ENCODE results near the gene VSTM5. TPM values are rescaled to one million over a fixed set of nuclear protein-coding genes. Genes with fewer than 3 reads are reported as not detected.

VSTM5 gene
- polyA plus RNA-seq, 3 donors, result not detected

- no peak overlapping the region for H2AFZ ChIP-seq (ENCODE audit: insufficient read depth, low read depth, low read length, poor library complexity, severe bottlenecking)
- no peak overlapping the region for H3K9ac ChIP-seq (ENCODE audit: insufficient read depth, low read length, poor library complexity, severe bottlenecking)
- no peaks in the 10 kb centered on the region for H3K27me3 ChIP-seq (ENCODE audit: control insufficient read depth in 2 of 2, insufficient read depth in 2 of 2, low read length in 2 of 2)
- peaks cover 42% of the 10 kb centered on the region for H4K20me1 ChIP-seq (ENCODE audit: insufficient read depth, low read length)
- no peaks in the 10 kb centered on the region for H3K9me3 ChIP-seq (replicated peaks in 1 of 2; ENCODE audit: control insufficient read depth in 1 of 2, insufficient read depth in 1 of 2, low read length in 2 of 2)
- no peak overlapping the region for H3K4me2 ChIP-seq (replicated peaks; ENCODE audit: extremely low read depth, low read length, poor library complexity, severe bottlenecking)
- Mint-ChIP-seq H3K27ac (no peak overlapping the region), H3K9me3 (no peaks in the 10 kb centered on the region), H3K36me3 (peaks cover 80 to 93% of the 10 kb centered on the region in 2 donors), H3K4me1 (no peaks in the 10 kb centered on the region), H3K27me3 (ENCODE audit: low read depth in 3 of 3) (peaks cover 0 to 3% (median 0%) of the 10 kb centered on the region in 3 donors), H3K4me3 (no peak overlapping the region)
- H3K36me3 ChIP-seq (replicated peaks in 1 of 2; ENCODE audit: control insufficient read depth in 1 of 2, insufficient read depth in 2 of 2, low read length in 2 of 2), result peaks cover 89 to 97% of the 10 kb centered on the region in 2 donors
- DNase-seq, result no peak
- no peaks in the 10 kb centered on the region for H3K79me2 ChIP-seq (ENCODE audit: insufficient read depth, low read length)
- TF ChIP-seq, protein P1, sequence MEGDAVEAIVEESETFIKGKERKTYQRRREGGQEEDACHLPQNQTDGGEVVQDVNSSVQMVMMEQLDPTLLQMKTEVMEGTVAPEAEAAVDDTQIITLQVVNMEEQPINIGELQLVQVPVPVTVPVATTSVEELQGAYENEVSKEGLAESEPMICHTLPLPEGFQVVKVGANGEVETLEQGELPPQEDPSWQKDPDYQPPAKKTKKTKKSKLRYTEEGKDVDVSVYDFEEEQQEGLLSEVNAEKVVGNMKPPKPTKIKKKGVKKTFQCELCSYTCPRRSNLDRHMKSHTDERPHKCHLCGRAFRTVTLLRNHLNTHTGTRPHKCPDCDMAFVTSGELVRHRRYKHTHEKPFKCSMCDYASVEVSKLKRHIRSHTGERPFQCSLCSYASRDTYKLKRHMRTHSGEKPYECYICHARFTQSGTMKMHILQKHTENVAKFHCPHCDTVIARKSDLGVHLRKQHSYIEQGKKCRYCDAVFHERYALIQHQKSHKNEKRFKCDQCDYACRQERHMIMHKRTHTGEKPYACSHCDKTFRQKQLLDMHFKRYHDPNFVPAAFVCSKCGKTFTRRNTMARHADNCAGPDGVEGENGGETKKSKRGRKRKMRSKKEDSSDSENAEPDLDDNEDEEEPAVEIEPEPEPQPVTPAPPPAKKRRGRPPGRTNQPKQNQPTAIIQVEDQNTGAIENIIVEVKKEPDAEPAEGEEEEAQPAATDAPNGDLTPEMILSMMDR (IDR thresholded peaks at IDR 0.05), result no peak
- H3K27ac ChIP-seq (ENCODE audit: low read depth in 1 of 2, low read length in 2 of 2), result no peak overlapping the region
- no peak overlapping the region for H3K4me3 ChIP-seq (replicated peaks in 1 of 3; ENCODE audit: low read depth in 2 of 3, low read length in 3 of 3)
- no peaks in the 10 kb centered on the region for H3K4me1 ChIP-seq (ENCODE audit: control insufficient read depth in 1 of 2, insufficient read depth in 2 of 2, low read length in 2 of 2)
- WGBS (ENCODE audit: insufficient coverage), result 100% methylated on average over 1 of the region's 3 CpGs
- intact Hi-C loops (cut with micrococcal nuclease), result no loop called here
Measured at GRCh38 chr11:93807980-93808379, 42.4 kb downstream of the VSTM5 start.

- Mint-ChIP-seq H3K36me3 (peaks cover 76 to 88% of the 10 kb centered on the region in 2 donors), H3K4me1 (no peaks in the 10 kb centered on the region), H3K27ac (no peak overlapping the region), H3K27me3 (ENCODE audit: low read depth in 3 of 3) (peaks cover 0 to 2% (median 0%) of the 10 kb centered on the region in 3 donors), H3K9me3 (no peaks in the 10 kb centered on the region), H3K4me3 (no peak overlapping the region)
- no peak overlapping the region for H3K4me2 ChIP-seq (replicated peaks; ENCODE audit: extremely low read depth, low read length, poor library complexity, severe bottlenecking)
- H4K20me1 ChIP-seq (ENCODE audit: insufficient read depth, low read length), result peaks cover 55% of the 10 kb centered on the region
- H3K79me2 ChIP-seq (ENCODE audit: insufficient read depth, low read length), result no peaks in the 10 kb centered on the region
- no peak overlapping the region for H3K27ac ChIP-seq (ENCODE audit: low read depth in 1 of 2, low read length in 2 of 2)
- WGBS (ENCODE audit: insufficient coverage), result no CpG with 5 or more reads among the region's 2 CpGs
- intact Hi-C loops (cut with micrococcal nuclease), result no loop called here
- H3K4me1 ChIP-seq (ENCODE audit: control insufficient read depth in 1 of 2, insufficient read depth in 2 of 2, low read length in 2 of 2), result no peaks in the 10 kb centered on the region
- TF ChIP-seq, protein P1 (IDR thresholded peaks at IDR 0.05), result no peak
- DNase-seq, result no peak
- H3K9me3 ChIP-seq (replicated peaks in 1 of 2; ENCODE audit: control insufficient read depth in 1 of 2, insufficient read depth in 1 of 2, low read length in 2 of 2), result no peaks in the 10 kb centered on the region
- H3K36me3 ChIP-seq (replicated peaks in 1 of 2; ENCODE audit: control insufficient read depth in 1 of 2, insufficient read depth in 2 of 2, low read length in 2 of 2), result peaks cover 85 to 99% of the 10 kb centered on the region in 2 donors
- no peak overlapping the region for H3K9ac ChIP-seq (ENCODE audit: insufficient read depth, low read length, poor library complexity, severe bottlenecking)
- H2AFZ ChIP-seq (ENCODE audit: insufficient read depth, low read depth, low read length, poor library complexity, severe bottlenecking), result no peak overlapping the region
- H3K27me3 ChIP-seq (ENCODE audit: control insufficient read depth in 2 of 2, insufficient read depth in 2 of 2, low read length in 2 of 2), result no peaks in the 10 kb centered on the region
- H3K4me3 ChIP-seq (replicated peaks in 1 of 3; ENCODE audit: low read depth in 2 of 3, low read length in 3 of 3), result no peak overlapping the region
Measured at GRCh38 chr11:93804879-93805278, 45.5 kb downstream of the VSTM5 start.
